WTC11 (cell line): ENCODE measurements around the gene SNAPC5. TPM values are rescaled to one million over a fixed set of nuclear protein-coding genes. Genes with fewer than 3 reads are reported as not detected.
"Not testable (repeated sequence)": the region's sequence is repeated elsewhere in the genome, so short reads cannot be mapped to it uniquely, and the experiment has no call there.

Experiments used
- ATAC-seq: fragments of 200-7000 bp; cut with Tn5 transposase; 2 replicates; pipeline ENCODE4 v1.10.0; 2021; ENCODE audit warnings: mild to moderate bottlenecking, moderate library complexity
- CTCF ChIA-PET: fragments of 300-600 bp; sonication (Branson Sonifier 250); formaldehyde crosslinking; loops from one replicate; lab custom pipeline; 2021; ENCODE audit warnings: antibody characterized with exemption; lab: Charles Lee
- POLR2A ChIA-PET: fragments of 350-600 bp; sonication (Branson Sonifier 250); formaldehyde crosslinking; loops from one replicate; lab custom pipeline; 2021; ENCODE audit warnings: antibody characterized with exemption; lab: Charles Lee
- DNase-seq: peaks from one replicate; pipeline ENCODE4 v3.0.0; 2021; ENCODE audit warnings: low spot score
- H3K27ac Mint-ChIP-seq: 2 replicates; pipeline ENCODE4 v1.8.0; 2021; ENCODE audit warnings: mixed read lengths
- H3K27me3 Mint-ChIP-seq: 2 replicates; pipeline ENCODE4 v1.8.0; 2021; ENCODE audit warnings: low read depth, mild to moderate bottlenecking, moderate library complexity, mixed read lengths
- H3K36me3 Mint-ChIP-seq: 2 replicates; pipeline ENCODE4 v1.8.0; 2021; ENCODE audit warnings: mixed read lengths
- H3K4me1 Mint-ChIP-seq: 2 replicates; pipeline ENCODE4 v1.8.0; 2022; ENCODE audit warnings: mixed read lengths
- H3K4me3 Mint-ChIP-seq: 2 replicates; pipeline ENCODE4 v1.8.0; 2021; ENCODE audit warnings: mild to moderate bottlenecking, moderate library complexity, mixed read lengths
- H3K9me3 Mint-ChIP-seq: 2 replicates; pipeline ENCODE4 v1.8.0; 2021; ENCODE audit warnings: mixed read lengths
- EMX1 ChIP-seq: fragments of 250-450 bp; sonication (Bioruptor Pico); IDR thresholded peaks from 2 replicates; pipeline ENCODE4 v1.8.0; 2021; ENCODE audit warnings: mild to moderate bottlenecking
- NR1H2 ChIP-seq: sonication (generic); formaldehyde crosslinking; IDR thresholded peaks from 2 replicates; pipeline ENCODE4 v1.9.0; 2021; ENCODE audit warnings: mild to moderate bottlenecking, moderate library complexity, missing genetic modification reagents
- PRRX2 ChIP-seq: fragments of 250-450 bp; sonication (Bioruptor Pico); IDR thresholded peaks from 2 replicates; pipeline ENCODE4 v1.8.0; 2021; ENCODE audit warnings: mild to moderate bottlenecking
- ZNF396 ChIP-seq: fragments of 250-450 bp; sonication (Bioruptor Pico); IDR thresholded peaks from 2 replicates; pipeline ENCODE4 v1.8.0; 2021; ENCODE audit warnings: mild to moderate bottlenecking, moderate library complexity, borderline replicate concordance
- ZNF671 ChIP-seq: fragments of 250-450 bp; sonication (Bioruptor Pico); IDR thresholded peaks from 2 replicates; pipeline ENCODE4 v1.8.0; 2021; ENCODE audit warnings: mild to moderate bottlenecking
- total RNA-seq: library from RNA; stranded (reverse); gene quantifications from 3 replicates; pipeline ENCODE4 v1.2.3, GENCODE V29; 2021
- TF ChIP-seq, protein P1 (sequence below): sonication (generic); formaldehyde crosslinking; IDR thresholded peaks from 2 replicates; pipeline ENCODE4 v1.8.0; 2023; ENCODE audit warnings: missing genetic modification reagents, mild to moderate bottlenecking, borderline replicate concordance
- TF ChIP-seq, protein P2 (sequence below): sonication (generic); formaldehyde crosslinking; IDR thresholded peaks from 2 replicates; pipeline ENCODE4 v1.8.1; 2022; ENCODE audit warnings: mild to moderate bottlenecking, missing genetic modification reagents, moderate library complexity, borderline replicate concordance
- TF ChIP-seq, protein P3 (sequence below): sonication (generic); formaldehyde crosslinking; IDR thresholded peaks from 2 replicates; pipeline ENCODE4 v1.8.1; 2022; ENCODE audit warnings: low read depth, mild to moderate bottlenecking, moderate library complexity, missing genetic modification reagents, borderline replicate concordance
- TF ChIP-seq, protein P4 (sequence below): fragments of 250-450 bp; sonication (Bioruptor Pico); IDR thresholded peaks from 2 replicates; pipeline ENCODE4 v1.9.0; 2021; ENCODE audit warnings: mild to moderate bottlenecking, borderline replicate concordance
- TF ChIP-seq, protein P5 (sequence below): sonication (generic); formaldehyde crosslinking; IDR thresholded peaks from 2 replicates; pipeline ENCODE4 v1.8.0; 2022; ENCODE audit warnings: mild to moderate bottlenecking, missing genetic modification reagents

The SNAPC5 gene
- total RNA-seq, 1 experiment from 2014 or later: 21.1 TPM

DNA sequence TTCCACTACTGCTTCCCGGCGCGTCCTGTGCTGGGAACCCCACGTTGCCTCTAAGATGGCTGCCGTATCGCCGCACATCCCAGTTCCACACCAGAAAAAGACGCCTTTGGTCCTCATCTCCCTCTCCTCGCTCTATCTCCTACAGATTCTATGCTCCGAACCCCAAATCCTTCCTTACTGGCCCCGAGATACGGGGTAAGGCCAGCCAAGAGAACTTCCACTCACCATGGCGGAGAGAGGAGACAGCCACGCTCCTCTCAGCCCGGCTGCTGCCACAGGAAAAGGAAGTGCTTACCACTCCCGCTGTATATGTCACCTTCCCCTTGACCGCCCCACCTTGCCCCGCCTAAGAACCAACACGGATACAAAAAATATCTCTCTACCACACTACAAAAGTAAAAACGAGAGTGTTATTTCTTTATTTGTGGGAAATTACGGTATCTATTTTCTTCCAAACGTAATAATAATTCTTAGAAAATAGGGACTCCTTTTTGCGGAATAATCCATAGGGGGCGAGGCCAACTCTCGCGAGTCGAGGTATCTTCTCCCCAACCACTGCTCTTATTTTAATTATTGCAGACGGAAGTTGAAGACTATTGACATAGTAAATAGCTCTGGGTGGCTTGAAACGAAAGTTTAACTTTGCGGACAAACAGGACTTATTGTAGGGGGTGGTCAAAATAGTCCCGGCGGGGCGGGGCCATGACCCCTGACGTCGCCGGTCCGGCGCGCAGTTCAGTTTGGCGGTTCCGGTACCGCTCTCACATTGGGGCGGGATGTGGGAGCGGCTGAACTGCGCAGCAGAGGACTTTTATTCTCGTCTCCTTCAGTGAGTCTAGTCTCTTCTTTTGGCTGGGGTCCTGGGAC is 7.2 kb upstream of the SNAPC5 start, which contains the start of the genes RPL4 and ZWILCH (continued):
- TF ChIP-seq, protein P1, sequence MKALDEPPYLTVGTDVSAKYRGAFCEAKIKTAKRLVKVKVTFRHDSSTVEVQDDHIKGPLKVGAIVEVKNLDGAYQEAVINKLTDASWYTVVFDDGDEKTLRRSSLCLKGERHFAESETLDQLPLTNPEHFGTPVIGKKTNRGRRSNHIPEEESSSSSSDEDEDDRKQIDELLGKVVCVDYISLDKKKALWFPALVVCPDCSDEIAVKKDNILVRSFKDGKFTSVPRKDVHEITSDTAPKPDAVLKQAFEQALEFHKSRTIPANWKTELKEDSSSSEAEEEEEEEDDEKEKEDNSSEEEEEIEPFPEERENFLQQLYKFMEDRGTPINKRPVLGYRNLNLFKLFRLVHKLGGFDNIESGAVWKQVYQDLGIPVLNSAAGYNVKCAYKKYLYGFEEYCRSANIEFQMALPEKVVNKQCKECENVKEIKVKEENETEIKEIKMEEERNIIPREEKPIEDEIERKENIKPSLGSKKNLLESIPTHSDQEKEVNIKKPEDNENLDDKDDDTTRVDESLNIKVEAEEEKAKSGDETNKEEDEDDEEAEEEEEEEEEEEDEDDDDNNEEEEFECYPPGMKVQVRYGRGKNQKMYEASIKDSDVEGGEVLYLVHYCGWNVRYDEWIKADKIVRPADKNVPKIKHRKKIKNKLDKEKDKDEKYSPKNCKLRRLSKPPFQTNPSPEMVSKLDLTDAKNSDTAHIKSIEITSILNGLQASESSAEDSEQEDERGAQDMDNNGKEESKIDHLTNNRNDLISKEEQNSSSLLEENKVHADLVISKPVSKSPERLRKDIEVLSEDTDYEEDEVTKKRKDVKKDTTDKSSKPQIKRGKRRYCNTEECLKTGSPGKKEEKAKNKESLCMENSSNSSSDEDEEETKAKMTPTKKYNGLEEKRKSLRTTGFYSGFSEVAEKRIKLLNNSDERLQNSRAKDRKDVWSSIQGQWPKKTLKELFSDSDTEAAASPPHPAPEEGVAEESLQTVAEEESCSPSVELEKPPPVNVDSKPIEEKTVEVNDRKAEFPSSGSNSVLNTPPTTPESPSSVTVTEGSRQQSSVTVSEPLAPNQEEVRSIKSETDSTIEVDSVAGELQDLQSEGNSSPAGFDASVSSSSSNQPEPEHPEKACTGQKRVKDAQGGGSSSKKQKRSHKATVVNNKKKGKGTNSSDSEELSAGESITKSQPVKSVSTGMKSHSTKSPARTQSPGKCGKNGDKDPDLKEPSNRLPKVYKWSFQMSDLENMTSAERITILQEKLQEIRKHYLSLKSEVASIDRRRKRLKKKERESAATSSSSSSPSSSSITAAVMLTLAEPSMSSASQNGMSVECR (CRISPR knock-in tag): 0 out of 2 replicates have a peak, but pooled peaks have one; percentile 75
- TF ChIP-seq, protein P2, sequence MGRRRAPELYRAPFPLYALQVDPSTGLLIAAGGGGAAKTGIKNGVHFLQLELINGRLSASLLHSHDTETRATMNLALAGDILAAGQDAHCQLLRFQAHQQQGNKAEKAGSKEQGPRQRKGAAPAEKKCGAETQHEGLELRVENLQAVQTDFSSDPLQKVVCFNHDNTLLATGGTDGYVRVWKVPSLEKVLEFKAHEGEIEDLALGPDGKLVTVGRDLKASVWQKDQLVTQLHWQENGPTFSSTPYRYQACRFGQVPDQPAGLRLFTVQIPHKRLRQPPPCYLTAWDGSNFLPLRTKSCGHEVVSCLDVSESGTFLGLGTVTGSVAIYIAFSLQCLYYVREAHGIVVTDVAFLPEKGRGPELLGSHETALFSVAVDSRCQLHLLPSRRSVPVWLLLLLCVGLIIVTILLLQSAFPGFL (CRISPR knock-in tag): no peak
- TF ChIP-seq, protein P3, sequence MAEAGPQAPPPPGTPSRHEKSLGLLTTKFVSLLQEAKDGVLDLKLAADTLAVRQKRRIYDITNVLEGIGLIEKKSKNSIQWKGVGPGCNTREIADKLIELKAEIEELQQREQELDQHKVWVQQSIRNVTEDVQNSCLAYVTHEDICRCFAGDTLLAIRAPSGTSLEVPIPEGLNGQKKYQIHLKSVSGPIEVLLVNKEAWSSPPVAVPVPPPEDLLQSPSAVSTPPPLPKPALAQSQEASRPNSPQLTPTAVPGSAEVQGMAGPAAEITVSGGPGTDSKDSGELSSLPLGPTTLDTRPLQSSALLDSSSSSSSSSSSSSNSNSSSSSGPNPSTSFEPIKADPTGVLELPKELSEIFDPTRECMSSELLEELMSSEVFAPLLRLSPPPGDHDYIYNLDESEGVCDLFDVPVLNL (CRISPR knock-in tag): no peak
- TF ChIP-seq NR1H2: no peak

DNA sequence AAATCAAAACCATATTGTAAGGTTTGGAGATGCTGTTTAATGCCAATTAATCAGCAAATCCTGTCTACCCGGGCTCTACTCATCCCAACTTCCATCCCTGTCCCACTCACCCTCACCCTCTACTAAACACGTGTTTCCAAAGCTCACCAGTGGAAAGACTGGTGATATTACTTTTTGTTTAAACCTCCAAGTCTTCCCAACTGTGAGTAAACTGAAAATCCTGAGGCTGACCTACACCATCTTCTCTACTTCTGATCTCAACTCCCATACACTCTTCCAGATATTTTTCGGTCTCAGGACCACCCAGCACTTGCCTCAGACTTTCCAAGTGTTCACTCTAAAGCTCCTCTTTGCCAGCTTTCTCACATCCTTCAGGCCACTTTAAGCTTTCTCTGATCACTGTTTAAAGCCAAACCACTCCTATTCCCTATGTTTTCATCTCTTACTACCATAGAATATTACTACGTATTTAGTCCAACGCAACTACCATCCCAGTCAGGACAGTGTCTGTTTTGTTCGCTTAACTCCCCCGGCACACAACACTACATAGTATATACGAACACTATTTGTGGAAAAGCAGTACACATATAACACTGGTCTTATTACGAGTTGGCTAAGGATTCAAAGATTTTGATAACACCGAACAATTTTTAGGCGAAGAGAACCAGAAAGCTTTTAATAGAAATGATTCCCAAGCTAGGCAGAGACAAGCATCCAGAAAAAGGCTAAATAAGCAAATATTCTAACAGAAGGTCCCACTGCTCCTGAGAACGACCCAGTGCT is 6.4 kb upstream of the SNAPC5 start:
- TF ChIP-seq, protein P4, sequence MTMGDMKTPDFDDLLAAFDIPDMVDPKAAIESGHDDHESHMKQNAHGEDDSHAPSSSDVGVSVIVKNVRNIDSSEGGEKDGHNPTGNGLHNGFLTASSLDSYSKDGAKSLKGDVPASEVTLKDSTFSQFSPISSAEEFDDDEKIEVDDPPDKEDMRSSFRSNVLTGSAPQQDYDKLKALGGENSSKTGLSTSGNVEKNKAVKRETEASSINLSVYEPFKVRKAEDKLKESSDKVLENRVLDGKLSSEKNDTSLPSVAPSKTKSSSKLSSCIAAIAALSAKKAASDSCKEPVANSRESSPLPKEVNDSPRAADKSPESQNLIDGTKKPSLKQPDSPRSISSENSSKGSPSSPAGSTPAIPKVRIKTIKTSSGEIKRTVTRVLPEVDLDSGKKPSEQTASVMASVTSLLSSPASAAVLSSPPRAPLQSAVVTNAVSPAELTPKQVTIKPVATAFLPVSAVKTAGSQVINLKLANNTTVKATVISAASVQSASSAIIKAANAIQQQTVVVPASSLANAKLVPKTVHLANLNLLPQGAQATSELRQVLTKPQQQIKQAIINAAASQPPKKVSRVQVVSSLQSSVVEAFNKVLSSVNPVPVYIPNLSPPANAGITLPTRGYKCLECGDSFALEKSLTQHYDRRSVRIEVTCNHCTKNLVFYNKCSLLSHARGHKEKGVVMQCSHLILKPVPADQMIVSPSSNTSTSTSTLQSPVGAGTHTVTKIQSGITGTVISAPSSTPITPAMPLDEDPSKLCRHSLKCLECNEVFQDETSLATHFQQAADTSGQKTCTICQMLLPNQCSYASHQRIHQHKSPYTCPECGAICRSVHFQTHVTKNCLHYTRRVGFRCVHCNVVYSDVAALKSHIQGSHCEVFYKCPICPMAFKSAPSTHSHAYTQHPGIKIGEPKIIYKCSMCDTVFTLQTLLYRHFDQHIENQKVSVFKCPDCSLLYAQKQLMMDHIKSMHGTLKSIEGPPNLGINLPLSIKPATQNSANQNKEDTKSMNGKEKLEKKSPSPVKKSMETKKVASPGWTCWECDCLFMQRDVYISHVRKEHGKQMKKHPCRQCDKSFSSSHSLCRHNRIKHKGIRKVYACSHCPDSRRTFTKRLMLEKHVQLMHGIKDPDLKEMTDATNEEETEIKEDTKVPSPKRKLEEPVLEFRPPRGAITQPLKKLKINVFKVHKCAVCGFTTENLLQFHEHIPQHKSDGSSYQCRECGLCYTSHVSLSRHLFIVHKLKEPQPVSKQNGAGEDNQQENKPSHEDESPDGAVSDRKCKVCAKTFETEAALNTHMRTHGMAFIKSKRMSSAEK: 0 out of 2 replicates have a peak, but pooled peaks have one; percentile 9
- TF ChIP-seq ZNF671 (CRISPR knock-in tag) (peak; percentile 52; the same call in 1 of the 2 replicates), EMX1 (CRISPR knock-in tag) (peak; percentile 76; the same call in 1 of the 2 replicates), PRRX2 (0 out of 2 replicates have a peak, but pooled peaks have one; percentile 54), ZNF396 (CRISPR knock-in tag) (no peak)
- TF ChIP-seq, protein P5, sequence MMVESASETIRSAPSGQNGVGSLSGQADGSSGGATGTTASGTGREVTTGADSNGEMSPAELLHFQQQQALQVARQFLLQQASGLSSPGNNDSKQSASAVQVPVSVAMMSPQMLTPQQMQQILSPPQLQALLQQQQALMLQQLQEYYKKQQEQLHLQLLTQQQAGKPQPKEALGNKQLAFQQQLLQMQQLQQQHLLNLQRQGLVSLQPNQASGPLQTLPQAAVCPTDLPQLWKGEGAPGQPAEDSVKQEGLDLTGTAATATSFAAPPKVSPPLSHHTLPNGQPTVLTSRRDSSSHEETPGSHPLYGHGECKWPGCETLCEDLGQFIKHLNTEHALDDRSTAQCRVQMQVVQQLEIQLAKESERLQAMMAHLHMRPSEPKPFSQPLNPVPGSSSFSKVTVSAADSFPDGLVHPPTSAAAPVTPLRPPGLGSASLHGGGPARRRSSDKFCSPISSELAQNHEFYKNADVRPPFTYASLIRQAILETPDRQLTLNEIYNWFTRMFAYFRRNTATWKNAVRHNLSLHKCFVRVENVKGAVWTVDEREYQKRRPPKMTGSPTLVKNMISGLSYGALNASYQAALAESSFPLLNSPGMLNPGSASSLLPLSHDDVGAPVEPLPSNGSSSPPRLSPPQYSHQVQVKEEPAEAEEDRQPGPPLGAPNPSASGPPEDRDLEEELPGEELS (CRISPR knock-in tag): no peak
- CTCF ChIA-PET: no interaction called here
- POLR2A ChIA-PET: no interaction called here
- Mint-ChIP-seq H3K4me1 (peaks cover 36% of the 10 kb centered on the region), H3K27me3 (no peaks in the 10 kb centered on the region), H3K36me3 (peaks cover 57% of the 10 kb centered on the region), H3K27ac (peak overlapping the region; percentile 99), H3K9me3 (no peaks in the 10 kb centered on the region), H3K4me3 (peak overlapping the region; percentile 100)
- no peak for DNase-seq
- no peak for ATAC-seq

DNA sequence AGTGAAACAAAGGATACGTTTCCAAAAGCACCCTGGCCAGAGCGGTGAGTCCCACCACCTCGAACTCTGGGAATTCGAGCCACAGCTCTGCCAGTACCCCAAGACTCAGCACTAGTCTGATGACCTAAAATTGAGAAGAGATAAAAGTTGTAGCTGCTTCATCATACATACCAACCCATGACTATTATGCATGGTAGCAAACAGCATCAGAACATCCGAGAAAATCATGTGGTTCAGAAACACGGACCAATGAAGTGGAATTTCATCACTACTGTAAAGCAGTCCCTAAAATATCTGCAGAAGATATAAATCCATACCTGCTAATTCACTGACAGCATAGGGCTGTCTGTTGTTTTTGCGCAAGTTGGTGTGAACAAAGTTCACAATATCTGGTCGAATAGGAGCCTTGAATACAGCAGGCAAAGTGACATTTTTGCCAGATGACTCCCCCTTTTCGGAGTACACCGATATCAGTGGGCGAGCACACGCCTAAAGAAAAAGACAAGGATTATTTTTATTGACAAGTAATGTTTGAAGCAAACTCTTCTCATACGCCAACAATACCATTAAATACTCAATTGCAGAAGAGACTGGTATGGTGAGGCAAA is 5.6 kb upstream of the SNAPC5 start:
- POLR2A ChIA-PET, ATAC-seq: not testable (repeated sequence)

More for the DNA sequence above, 5.6 kb upstream of the SNAPC5 start:
- Mint-ChIP-seq H3K27ac (peak overlapping the region; percentile 99), H3K4me1 (peaks cover 36% of the 10 kb centered on the region), H3K4me3 (peak overlapping the region; percentile 100), H3K36me3 (peaks cover 65% of the 10 kb centered on the region)
- not testable (repeated sequence) for H3K27me3 Mint-ChIP-seq, H3K9me3 Mint-ChIP-seq, DNase-seq
- CTCF ChIA-PET: interaction anchor here (0.6 kb wide), 1 partner anchor 1042 kb away, joined by 3 read pairs; no protein-coding TSS in a partner anchor
